ENCODE measurements around the gene SNCG. TPM values are rescaled to one million over a fixed set of nuclear protein-coding genes. Genes with fewer than 3 reads are reported as not detected.
"Not testable (repeated sequence)": the region's sequence is repeated elsewhere in the genome, so short reads cannot be mapped to it uniquely, and the experiment has no call there.

Gene SNCG
- 12.4 TPM for polyA plus RNA-seq (ENCODE audit: insufficient read length)
- long read RNA-seq, donor 1, transcript SNCG-202 (5 exons, 701 nt): major isoform, 16 of 19 reads
- long read RNA-seq, donor 1, partial matches to known transcripts: 0 of 19 reads
- long read RNA-seq, donor 1, other reads (novel, unspliced or antisense): 0 of 19 reads
- long read RNA-seq, donor 2, transcript SNCG-202 (5 exons, 701 nt): major isoform, 10 of 10 reads
- long read RNA-seq, donor 2, partial matches to known transcripts: 0 of 10 reads
- long read RNA-seq, donor 2, other reads (novel, unspliced or antisense): 0 of 10 reads
- long read RNA-seq, donor 3, transcript SNCG-202 (5 exons, 701 nt): major isoform, 7 of 7 reads
- long read RNA-seq, donor 3, partial matches to known transcripts: 0 of 7 reads
- long read RNA-seq, donor 3, other reads (novel, unspliced or antisense): 0 of 7 reads
- long read RNA-seq, donor 4, partial matches to known transcripts: 0 of 1 reads
- long read RNA-seq, donor 4, other reads (novel, unspliced or antisense): 0 of 1 reads
- long read RNA-seq, donor 5, transcript SNCG-202 (5 exons, 701 nt): major isoform, 17 of 19 reads
- long read RNA-seq, donor 5, partial matches to known transcripts: 0 of 19 reads
- long read RNA-seq, donor 5, other reads (novel, unspliced or antisense): 0 of 19 reads
- long read RNA-seq, donor 6, transcript SNCG-202 (5 exons, 701 nt): major isoform, 5 of 5 reads
- long read RNA-seq, donor 6, partial matches to known transcripts: 0 of 5 reads
- long read RNA-seq, donor 6, other reads (novel, unspliced or antisense): 0 of 5 reads
- long read RNA-seq, donor 7, transcript SNCG-202 (5 exons, 701 nt): major isoform, 16 of 18 reads
- long read RNA-seq, donor 7, partial matches to known transcripts: 0 of 18 reads
- long read RNA-seq, donor 7, other reads (novel, unspliced or antisense): 0 of 18 reads
- long read RNA-seq, donor 8, partial matches to known transcripts: 0 of 2 reads
- long read RNA-seq, donor 8, other reads (novel, unspliced or antisense): 0 of 2 reads

- DNase-seq: no peak
Measured at GRCh38 chr10:86958116-86958900, at the start of gene SNCG. Gene SNCG (plus strand): TSS chr10:86958599. CDS start chr10:86958698, 99 bp downstream.

- no peak for DNase-seq
Measured at GRCh38 chr10:86914734-86915133, 43.7 kb upstream of the SNCG start.

GRCh38 chr10:86918022-86918471 is 40.4 kb upstream of the SNCG start:
- DNase-seq: no peak

- no peak for DNase-seq
Measured at GRCh38 chr10:86922553-86922961, 35.8 kb upstream of the SNCG start.

GRCh38 chr10:86929468-86930380 is 28.7 kb upstream of the SNCG start:
- no peak for DNase-seq

- DNase-seq: no peak
Measured at GRCh38 chr10:86931872-86932271, 26.5 kb upstream of the SNCG start.

- DNase-seq: no peak
Measured at GRCh38 chr10:86932674-86933073, 25.7 kb upstream of the SNCG start.

GRCh38 chr10:86934162-86934711 is 24.2 kb upstream of the SNCG start:
- DNase-seq: not testable (repeated sequence)

- no peak for DNase-seq
Measured at GRCh38 chr10:86936661-86937501, 21.5 kb upstream of the SNCG start.

GRCh38 chr10:86937502-86938154 is 20.8 kb upstream of the SNCG start:
- DNase-seq: no peak

GRCh38 chr10:86938260-86938659 is 20.1 kb upstream of the SNCG start:
- no peak for DNase-seq

- not testable (repeated sequence) for DNase-seq
Measured at GRCh38 chr10:86940076-86940475, 18.3 kb upstream of the SNCG start.

GRCh38 chr10:86940677-86941076 is 17.7 kb upstream of the SNCG start:
- DNase-seq: no peak

- no peak for DNase-seq
Measured at GRCh38 chr10:86941426-86941825, 17.0 kb upstream of the SNCG start.

GRCh38 chr10:86941991-86942421 is 16.4 kb upstream of the SNCG start:
- DNase-seq: no peak

- DNase-seq: no peak
Measured at GRCh38 chr10:86942441-86943315, 15.7 kb upstream of the SNCG start.

GRCh38 chr10:86943316-86944030 is 14.9 kb upstream of the SNCG start:
- DNase-seq: no peak

Measured in left kidney (tissue), 8 donors.